Prostate gland (tissue), 2 donors: Measurements from ENCODE around the gene STIM1. TPM values are rescaled to one million over a fixed set of nuclear protein-coding genes. Genes with fewer than 3 reads are reported as not detected.

Experiments used
- DNase-seq: peaks from one replicate; pipeline ENCODE4 v3.0.0-alpha.2; 2019; ENCODE audit warnings: low spot score
- H3K27ac ChIP-seq, 2 donors: fragments of 200-600 bp; sonication (generic); 2 replicates each; pipeline ENCODE4 v1.5.1; 2017 to 2019
- H3K27me3 ChIP-seq: fragments of 200-600 bp; sonication (generic); replicated peaks from 2 replicates; pipeline ENCODE4 v1.5.1; 2019; ENCODE audit not compliant: insufficient read depth
- H3K36me3 ChIP-seq, 2 donors: fragments of 200-600 bp; sonication (generic); 1 replicate in 1 of 2; 2 replicates in 1 of 2; pipeline versions ENCODE4 v1.5.1 to v1.8.1; 2017 to 2019
- H3K4me1 ChIP-seq: fragments of 200-600 bp; sonication (generic); replicated peaks from 2 replicates; pipeline ENCODE4 v1.5.1; 2019
- H3K4me3 ChIP-seq, 2 donors: fragments of 200-600 bp; sonication (generic); 2 replicates each; pipeline ENCODE4 v1.5.1; 2017 to 2019
- H3K9me3 ChIP-seq: fragments of 200-600 bp; sonication (generic); 2 replicates; pipeline ENCODE4 v1.5.1; 2017
- CTCF ChIP-seq, 4 experiments: fragments of 200-600 bp in 2 of 4; fragments of 450-650 bp in 2 of 4; sonication (generic) in 2 of 4; IDR thresholded peaks; 1 replicate in 3 of 4; 2 replicates in 1 of 4; pipeline ENCODE4 v1.5.1; 2016 to 2019; ENCODE audit warnings: antibody characterized with exemption in 4 of 4, mild to moderate bottlenecking in 2 of 4, moderate library complexity in 2 of 4
- POLR2A ChIP-seq: fragments of 450-650 bp; IDR thresholded peaks from one replicate; pipeline ENCODE4 v1.6.1; 2016; ENCODE audit warnings: antibody characterized with exemption, mild to moderate bottlenecking
- POLR2AphosphoS5 ChIP-seq: sonication (generic); formaldehyde crosslinking; IDR thresholded peaks from one replicate; pipeline ENCODE4 v1.6.1; 2017; ENCODE audit warnings: antibody characterized with exemption
- WGBS: methylation state at CpG from one replicate; pipeline ENCODE4 v1.1.5; 2018; 5-methylcytosine and 5-hydroxymethylcytosine counted together
- intact Hi-C: fragments of 100-400 bp; cut with DNase I; formaldehyde crosslinking; loops from one replicate; pipeline ENCODE4 v1.14.2; 2022
- total RNA-seq, 2 donors: library from RNA; depleted of rRNA; stranded (reverse); fragments of >200 nt; gene quantifications; one replicate each; pipeline ENCODE4 v1.1.0, GENCODE V29; 2016

The STIM1 gene
- total RNA-seq, 2 donors from 2014 or later, result 34.1 to 65.0 TPM

GRCh38 chr11:3820971-3821370 lies 34.5 kb upstream of the STIM1 start:
- no peaks in the 10 kb centered on the region for H3K4me1 ChIP-seq
- intact Hi-C loops, result no loop called here
- WGBS, result 98% methylated on average over 2 of the region's 2 CpGs
- no peak for TF ChIP-seq POLR2AphosphoS5
- no peak for TF ChIP-seq POLR2A
- TF ChIP-seq CTCF (IDR thresholded peaks at IDR 0.05), result no peak
- no peaks in the 10 kb centered on the region for H3K9me3 ChIP-seq
- DNase-seq, result no peak
- no peaks in the 10 kb centered on the region for H3K27me3 ChIP-seq
- H3K4me3 ChIP-seq, result no peak overlapping the region
- H3K27ac ChIP-seq, result no peak overlapping the region
- H3K36me3 ChIP-seq, result no peaks in the 10 kb centered on the region

GRCh38 chr11:3822312-3822711 lies 33.2 kb upstream of the STIM1 start:
- intact Hi-C loops, result no loop called here
- no peak for DNase-seq
- Histone ChIP-seq H3K27me3 (no peaks in the 10 kb centered on the region), H3K4me1 (no peaks in the 10 kb centered on the region), H3K4me3 (no peak overlapping the region), H3K36me3 (peaks cover 0 to 6% of the 10 kb centered on the region in 2 donors), H3K27ac (no peak overlapping the region), H3K9me3 (no peaks in the 10 kb centered on the region)
- 97% methylated on average over 7 of the region's 7 CpGs for WGBS
- TF ChIP-seq POLR2A (no peak), POLR2AphosphoS5 (no peak)

- Histone ChIP-seq H3K4me1 (no peaks in the 10 kb centered on the region), H3K27ac (no peak overlapping the region), H3K27me3 (no peaks in the 10 kb centered on the region), H3K36me3 (peaks cover 0 to 6% of the 10 kb centered on the region in 2 donors), H3K9me3 (no peaks in the 10 kb centered on the region), H3K4me3 (no peak overlapping the region)
- no peak for TF ChIP-seq POLR2A
- TF ChIP-seq POLR2AphosphoS5, result no peak
- no peak for TF ChIP-seq CTCF (IDR thresholded peaks at IDR 0.05)
- DNase-seq, result no peak
- WGBS, result 94% methylated on average over 3 of the region's 3 CpGs
- intact Hi-C loops, result no loop called here
Measured at GRCh38 chr11:3823303-3823702, 32.2 kb upstream of the STIM1 start.

GRCh38 chr11:3823762-3824506 lies 31.5 kb upstream of the STIM1 start:
- intact Hi-C loops, result no loop called here
- no peak for DNase-seq
- Histone ChIP-seq H3K4me1 (no peaks in the 10 kb centered on the region), H3K9me3 (no peaks in the 10 kb centered on the region), H3K27me3 (no peaks in the 10 kb centered on the region), H3K36me3 (peaks cover 0 to 6% of the 10 kb centered on the region in 2 donors), H3K27ac (no peak overlapping the region), H3K4me3 (no peak overlapping the region)
- no peak for TF ChIP-seq POLR2AphosphoS5
- no peak for TF ChIP-seq CTCF (IDR thresholded peaks at IDR 0.05)
- no peak for TF ChIP-seq POLR2A
- WGBS, result 94% methylated on average over 30 of the region's 30 CpGs

- TF ChIP-seq CTCF (IDR thresholded peaks at IDR 0.05), result peak in 2 of 4 experiments; percentile 42 to 59
- no peak for TF ChIP-seq POLR2A
- no peak for TF ChIP-seq POLR2AphosphoS5
- no peak overlapping the region for H3K4me3 ChIP-seq
- no peaks in the 10 kb centered on the region for H3K9me3 ChIP-seq
- no peaks in the 10 kb centered on the region for H3K27me3 ChIP-seq
- H3K27ac ChIP-seq, result no peak overlapping the region
- no peaks in the 10 kb centered on the region for H3K4me1 ChIP-seq
- no peak for DNase-seq
- WGBS, result 78% methylated on average over 18 of the region's 18 CpGs
- intact Hi-C loops, result no loop called here
- peaks cover 0 to 6% of the 10 kb centered on the region in 2 donors for H3K36me3 ChIP-seq
Measured at GRCh38 chr11:3824714-3825472, 30.6 kb upstream of the STIM1 start.
